Small intestine (tissue), 7 donors: ENCODE results near the gene PYM1. TPM values are rescaled to one million over a fixed set of nuclear protein-coding genes. Genes with fewer than 3 reads are reported as not detected.
"Not testable (repeated sequence)": the region's sequence is repeated elsewhere in the genome, so short reads cannot be mapped to it uniquely, and the experiment has no call there.

Source experiments
- DNase-seq, 2 donors: peaks; one replicate each; pipeline versions ENCODE4 v3.0.0 to v3.0.0-alpha.2; 2013
- FAIRE-seq: peaks from 2 replicates; lab custom pipeline; 2012; peaks lifted over from hg19 to GRCh38; lab: Jason Lieb, UNC
- H3K27ac ChIP-seq, 3 donors: one replicate each; pipeline ENCODE4 v1.5.1; 2013; ENCODE audit warnings: low read length in 2 of 3, mild to moderate bottlenecking in 2 of 3, control low read depth in 1 of 3, inconsistent platforms in 1 of 3, low read depth in 1 of 3, moderate library complexity in 1 of 3
- H3K27me3 ChIP-seq, 3 donors: one replicate each; pipeline ENCODE4 v1.6.1; 2013; ENCODE audit warnings: low read length in 3 of 3, inconsistent platforms in 1 of 3; ENCODE audit not compliant: control insufficient read depth in 3 of 3, insufficient read depth in 3 of 3
- H3K36me3 ChIP-seq, 3 donors: one replicate each; pipeline ENCODE4 v1.6.1; 2013; ENCODE audit warnings: low read length in 3 of 3, inconsistent platforms in 1 of 3, low read depth in 1 of 3, mild to moderate bottlenecking in 1 of 3, moderate library complexity in 1 of 3; ENCODE audit not compliant: control insufficient read depth in 3 of 3, insufficient read depth in 2 of 3
- H3K4me1 ChIP-seq, 3 donors: one replicate each; pipeline ENCODE4 v1.6.1; 2013; ENCODE audit warnings: low read length in 2 of 3, inconsistent platforms in 1 of 3, low read depth in 1 of 3, mild to moderate bottlenecking in 1 of 3, moderate library complexity in 1 of 3; ENCODE audit not compliant: control insufficient read depth in 3 of 3, insufficient read depth in 2 of 3
- H3K4me3 ChIP-seq, 3 donors: one replicate each; pipeline ENCODE4 v1.5.1; 2013; ENCODE audit warnings: low read length in 3 of 3, control low read depth in 1 of 3, inconsistent platforms in 1 of 3, low read depth in 1 of 3, mild to moderate bottlenecking in 1 of 3, moderate library complexity in 1 of 3
- H3K9me3 ChIP-seq, 2 donors: one replicate each; pipeline ENCODE4 v1.6.1; 2013; ENCODE audit warnings: low read depth in 1 of 2, low read length in 1 of 2; ENCODE audit not compliant: control insufficient read depth in 2 of 2, insufficient read depth in 1 of 2
- WGBS, 3 donors: extraction: QIAGEN DNeasy Blood & Tissue Kit; methylation state at CpG; one replicate each; pipeline ENCODE4 v1.1.7; 2013; 5-methylcytosine and 5-hydroxymethylcytosine counted together
- polyA plus RNA-seq, 4 donors: library from polyadenylated mRNA; stranded (reverse) in 3 of 4; unstranded in 1 of 4; fragments of 200-250 nt in 3 of 4; fragments of 120-200 nt in 1 of 4; gene quantifications; one replicate each; pipeline versions ENCODE4 v1.2.1 to v1.2.3, GENCODE V29; 2013
- donor health status: healthy with polysubstance abuse.
- donor health status: control.
- donor health status: control.
- donor health status: Bipolar disorder and iron deficiency.
- donor health status: healthy.

PYM1 gene
- polyA plus RNA-seq, 4 donors, result 35.5 to 85.7 (median 61.4) TPM

DNA sequence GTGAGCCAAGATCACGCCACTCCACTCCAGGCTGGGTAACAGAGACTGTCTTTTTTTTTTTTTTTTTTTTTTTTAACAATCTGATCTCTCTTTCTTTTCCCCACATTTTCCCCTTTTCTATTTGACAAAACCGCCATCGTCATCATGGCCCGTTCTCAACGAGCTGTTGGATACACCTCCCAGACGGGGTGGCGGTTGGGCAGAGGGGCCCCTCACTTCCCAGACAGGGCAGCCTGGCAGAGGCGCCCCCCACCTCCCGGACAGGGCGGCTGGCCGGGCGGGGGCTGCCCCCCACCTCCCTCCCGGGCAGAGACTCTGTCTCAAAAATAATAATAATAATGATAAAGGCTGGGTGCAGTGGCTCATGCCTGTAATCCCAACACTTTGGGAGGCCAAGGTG lies 64.8 kb downstream of the PYM1 start:
- WGBS, 3 donors, result 94 to 96% (median 96%) methylated on average over 13 of the region's 13 CpGs
- peaks cover 0 to 20% of the 10 kb centered on the region in 2 donors for H3K9me3 ChIP-seq
- not testable (repeated sequence) for H3K27me3 ChIP-seq, H3K27ac ChIP-seq, FAIRE-seq, H3K4me3 ChIP-seq, H3K4me1 ChIP-seq, DNase-seq, H3K36me3 ChIP-seq

DNA sequence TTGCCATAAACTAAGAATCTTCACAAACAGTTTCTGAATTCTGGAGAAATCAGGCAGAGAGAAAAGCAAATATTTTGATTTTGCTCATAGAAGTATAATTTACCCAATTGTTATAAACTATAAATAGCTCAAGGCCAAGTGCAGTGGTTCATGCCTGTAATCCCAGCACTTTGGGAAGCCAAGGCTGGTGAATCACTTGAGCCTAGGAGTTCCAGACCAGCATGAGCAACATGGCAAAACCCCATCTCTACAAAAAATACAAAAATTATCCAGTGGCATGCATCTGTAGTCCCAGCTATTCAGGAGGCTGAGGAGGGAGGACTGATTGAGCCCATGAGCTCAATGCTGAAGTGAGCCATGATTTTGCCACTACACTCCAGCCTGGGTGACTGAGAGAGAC lies 65.4 kb downstream of the PYM1 start:
- Histone ChIP-seq H3K9me3 (peaks cover 0 to 20% of the 10 kb centered on the region in 2 donors), H3K4me3 (no peak overlapping the region), H3K36me3 (no peaks in the 10 kb centered on the region), H3K27ac (no peak overlapping the region), H3K4me1 (no peaks in the 10 kb centered on the region), H3K27me3 (no peaks in the 10 kb centered on the region)
- FAIRE-seq, result no peak
- DNase-seq, result no peak

DNA sequence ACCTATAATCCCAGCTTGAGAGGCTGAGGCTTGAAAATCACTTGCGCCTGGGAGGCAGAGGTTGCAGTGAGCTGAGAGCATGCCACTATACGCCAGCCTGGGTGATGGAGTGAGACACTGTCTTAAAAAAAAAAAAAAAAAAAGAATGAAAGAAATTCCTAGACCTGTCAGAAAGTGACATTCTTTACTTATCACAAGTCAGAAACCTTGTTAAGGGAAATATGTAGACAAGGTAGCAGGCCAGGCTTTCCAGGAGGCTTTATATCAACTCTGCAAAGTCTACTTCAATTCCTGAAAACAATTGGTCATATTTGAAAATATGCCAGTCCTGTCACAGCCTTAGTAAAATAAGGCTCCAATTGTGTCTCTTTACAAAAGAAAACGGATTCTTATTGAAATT lies 65.8 kb downstream of the PYM1 start:
- Histone ChIP-seq H3K4me3 (no peak overlapping the region), H3K27me3 (no peaks in the 10 kb centered on the region), H3K36me3 (no peaks in the 10 kb centered on the region), H3K4me1 (no peaks in the 10 kb centered on the region), H3K27ac (no peak overlapping the region), H3K9me3 (peaks cover 0 to 17% of the 10 kb centered on the region in 2 donors)
- FAIRE-seq (no peak), DNase-seq (no peak)
- WGBS, 3 donors, result 82 to 89% (median 85%) methylated on average over 3 of the region's 3 CpGs

DNA sequence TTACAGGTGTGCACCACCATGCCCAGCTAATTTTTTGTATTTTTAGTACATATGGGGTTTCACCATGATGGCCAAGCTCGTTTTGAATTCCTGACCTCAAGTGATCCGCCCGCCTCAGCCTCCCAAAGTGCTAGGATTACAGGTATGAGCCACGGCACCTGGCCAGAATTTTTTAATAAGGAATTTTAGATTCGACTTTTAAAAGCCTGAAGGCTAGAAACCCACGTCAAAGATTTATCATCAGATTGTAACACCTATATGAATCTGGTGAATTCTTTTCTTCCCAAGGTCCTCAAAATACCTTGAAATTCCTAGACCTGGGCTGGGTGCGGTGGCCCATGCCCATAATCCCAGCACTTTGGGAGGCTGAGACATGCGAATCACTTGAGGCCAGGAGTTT lies 66.3 kb downstream of the PYM1 start:
- no peak for FAIRE-seq
- Histone ChIP-seq H3K27me3 (no peaks in the 10 kb centered on the region), H3K36me3 (no peaks in the 10 kb centered on the region), H3K9me3 (peaks cover 0 to 16% of the 10 kb centered on the region in 2 donors), H3K4me3 (no peak overlapping the region), H3K27ac (no peak overlapping the region), H3K4me1 (no peaks in the 10 kb centered on the region)
- 92% methylated on average over 8 of the region's 8 CpGs for WGBS, 3 donors
- DNase-seq, result no peak

DNA sequence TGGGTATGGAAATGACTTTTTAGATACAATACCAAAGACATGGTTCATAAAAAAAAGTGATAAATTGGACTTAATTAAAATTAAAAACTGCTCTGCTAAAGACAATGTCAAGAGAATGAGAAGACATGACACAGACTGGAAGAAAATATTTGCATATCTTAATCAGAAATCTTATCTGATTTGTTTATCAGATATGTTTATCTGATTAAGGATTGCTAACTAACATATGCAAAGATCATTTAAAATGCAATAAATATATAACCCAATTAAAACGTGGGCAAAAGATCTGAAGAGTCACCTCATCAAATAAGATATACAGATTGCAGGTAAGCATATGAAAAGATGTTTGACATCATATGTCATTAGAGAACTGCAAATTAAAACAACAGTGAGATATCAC lies 75.0 kb downstream of the PYM1 start:
- no peaks in the 10 kb centered on the region for H3K36me3 ChIP-seq
- 6 to 25% (median 15%) methylated on average over 1 of the region's 1 CpG for WGBS, 3 donors
- FAIRE-seq, result no peak
- H3K4me3 ChIP-seq, result no peak overlapping the region
- H3K9me3 ChIP-seq, result no peaks in the 10 kb centered on the region
- no peak for DNase-seq
- peaks cover 0 to 3% (median 0%) of the 10 kb centered on the region in 3 donors for H3K27me3 ChIP-seq
- peaks cover 0 to 2% (median 0%) of the 10 kb centered on the region in 3 donors for H3K4me1 ChIP-seq
- H3K27ac ChIP-seq, result no peak overlapping the region

Other genes starting within 250 kb of the PYM1 start
- 10 to 100 TPM in 3 of 4 donors, 1 to 10 TPM in 1; 6.3 to 81.6 (median 29.6) TPM for gene ITGA7, start 220.0 kb downstream of the PYM1 start, polyA plus RNA-seq
- gene BLOC1S1, start 211.8 kb downstream of the PYM1 start, polyA plus RNA-seq, result 100 to 1,000 TPM; 177 to 688 (median 434) TPM
- gene RDH5, start 207.5 kb downstream of the PYM1 start, polyA plus RNA-seq, result 10 to 100 TPM; 19.2 to 79.8 (median 56.5) TPM
- 1,000 to 10,000 TPM in 1 of 4 donors, 100 to 1,000 TPM in 3; 561 to 1,127 (median 702) TPM for gene CD63, start 198.9 kb downstream of the PYM1 start, polyA plus RNA-seq
- 1 to 10 TPM in 3 of 4 donors, under 1 TPM in 1; 0.22 to 4.2 (median 2.5) TPM for gene GDF11, start 184.8 kb downstream of the PYM1 start, polyA plus RNA-seq
- 10 to 100 TPM; 62.8 to 89.8 (median 75.3) TPM for gene SARNP, start 110.2 kb downstream of the PYM1 start, polyA plus RNA-seq
- 10 to 100 TPM; 27.1 to 50.4 (median 33.3) TPM for gene ORMDL2, start 109.9 kb downstream of the PYM1 start, polyA plus RNA-seq
- gene DNAJC14, start 98.3 kb downstream of the PYM1 start, polyA plus RNA-seq, result 10 to 100 TPM; 12.7 to 31.5 (median 19.2) TPM
- 1 to 10 TPM in 2 of 4 donors, under 1 TPM in 1, not detected in 1; 0.54 to 4.1 (median 1.3) TPM for gene MMP19, start 85.0 kb downstream of the PYM1 start, polyA plus RNA-seq
- 100 to 1,000 TPM in 2 of 4 donors, 10 to 100 TPM in 2; 14.4 to 386 (median 180) TPM for gene DGKA, start 3.3 kb upstream of the PYM1 start, polyA plus RNA-seq
- 1 to 10 TPM; 1.8 to 6.3 (median 2.7) TPM for gene PMEL, start 38.1 kb upstream of the PYM1 start, polyA plus RNA-seq
- 10 to 100 TPM in 2 of 4 donors, 1 to 10 TPM in 2; 7.6 to 69.3 (median 15.3) TPM for gene CDK2, start 38.9 kb upstream of the PYM1 start, polyA plus RNA-seq
- 100 to 1,000 TPM in 1 of 4 donors, 10 to 100 TPM in 3; 45.8 to 119 (median 48.5) TPM for gene RAB5B, start 46.2 kb upstream of the PYM1 start, polyA plus RNA-seq
- gene SUOX, start 69.4 kb upstream of the PYM1 start, polyA plus RNA-seq, result 10 to 100 TPM in 3 of 4 donors, 1 to 10 TPM in 1; 7.3 to 51.2 (median 13.6) TPM
- 10 to 100 TPM in 1 of 4 donors, 1 to 10 TPM in 3; 1.1 to 16.1 (median 1.6) TPM for gene IKZF4, start 93.1 kb upstream of the PYM1 start, polyA plus RNA-seq
- 1,000 to 10,000 TPM in 3 of 4 donors, 100 to 1,000 TPM in 1; 253 to 1,993 (median 1,176) TPM for gene RPS26, start 114.0 kb upstream of the PYM1 start, polyA plus RNA-seq
- gene ERBB3, start 152.3 kb upstream of the PYM1 start, polyA plus RNA-seq, result 100 to 1,000 TPM in 2 of 4 donors, 10 to 100 TPM in 2; 53.0 to 436 (median 106) TPM
- 100 to 1,000 TPM in 2 of 4 donors, 10 to 100 TPM in 2; 63.7 to 156 (median 93.2) TPM for gene PA2G4, start 176.7 kb upstream of the PYM1 start, polyA plus RNA-seq
- gene RPL41, start 188.7 kb upstream of the PYM1 start, polyA plus RNA-seq, result 1,000 to 10,000 TPM; 3,267 to 7,277 (median 5,942) TPM
- gene ZC3H10, start 190.4 kb upstream of the PYM1 start, polyA plus RNA-seq, result 1 to 10 TPM; 1.1 to 4.0 (median 2.1) TPM
- 10 to 100 TPM in 2 of 4 donors, 1 to 10 TPM in 2; 2.7 to 51.8 (median 23.7) TPM for gene ESYT1, start 200.4 kb upstream of the PYM1 start, polyA plus RNA-seq
- gene MYL6B, start 224.7 kb upstream of the PYM1 start, polyA plus RNA-seq, result 10 to 100 TPM; 24.8 to 49.7 (median 29.9) TPM
- 1,000 to 10,000 TPM; 1,147 to 4,316 (median 2,966) TPM for gene MYL6, start 230.5 kb upstream of the PYM1 start, polyA plus RNA-seq